ENCODE data around the gene CDH4. TPM values are rescaled to one million over a fixed set of nuclear protein-coding genes. Genes with fewer than 3 reads are reported as not detected.
A peak's percentile ranks its signal among the peaks of the same experiment; 100 is the strongest.

CDH4 gene
- total and polyA plus RNA-seq, 8 donors: under 0.01 to 2.2 (median 0.11) TPM; not detected in 2

DNA sequence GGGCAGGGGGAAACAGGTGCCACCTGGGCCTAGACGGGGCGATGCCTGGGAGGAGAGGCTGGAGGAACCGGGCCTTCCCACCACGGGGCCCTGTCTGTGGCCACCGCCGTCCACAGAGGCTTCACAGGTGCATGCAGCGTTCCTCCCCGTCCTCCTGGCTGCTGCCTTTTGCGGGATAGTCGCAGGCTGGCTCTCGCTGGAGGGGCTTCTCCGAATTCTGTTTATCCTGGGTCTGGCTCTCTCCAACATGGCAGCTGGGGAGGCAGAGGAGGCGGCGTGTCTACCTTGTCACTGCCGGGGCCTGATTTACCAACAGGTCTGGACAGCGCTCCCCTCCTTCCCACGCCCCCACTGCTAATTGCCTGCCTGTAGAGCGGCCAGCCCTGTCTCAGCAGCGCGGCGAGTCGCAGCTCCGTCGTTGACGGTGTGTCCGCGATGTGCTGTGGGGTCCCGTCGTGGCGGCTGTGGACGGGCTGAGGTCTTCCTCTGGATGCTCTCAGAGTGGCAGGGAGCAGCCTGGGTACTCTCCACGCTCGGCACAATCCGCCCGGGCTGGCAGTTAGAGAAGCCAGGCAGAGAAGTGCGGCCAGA, 550.8 kb downstream of the CDH4 start:
- Histone ChIP-seq H3K36me3 (no peaks in the 10 kb centered on the region), H3K4me3 (peak overlapping the region in 2 of 4 donors; percentile 10 to 14), H3K27ac (peak overlapping the region in 1 of 5 donors; percentile 49), H3K27me3 (peaks cover 0 to 84% (median 22%) of the 10 kb centered on the region in 3 donors), H3K4me1 (peaks cover 0 to 21% (median 10%) of the 10 kb centered on the region in 4 donors), H3K9me3 (no peaks in the 10 kb centered on the region)
- 63 to 81% (median 77%) methylated on average over 32 to 36 of the region's 36 CpGs for WGBS, 5 donors
- TF ChIP-seq, protein P1, sequence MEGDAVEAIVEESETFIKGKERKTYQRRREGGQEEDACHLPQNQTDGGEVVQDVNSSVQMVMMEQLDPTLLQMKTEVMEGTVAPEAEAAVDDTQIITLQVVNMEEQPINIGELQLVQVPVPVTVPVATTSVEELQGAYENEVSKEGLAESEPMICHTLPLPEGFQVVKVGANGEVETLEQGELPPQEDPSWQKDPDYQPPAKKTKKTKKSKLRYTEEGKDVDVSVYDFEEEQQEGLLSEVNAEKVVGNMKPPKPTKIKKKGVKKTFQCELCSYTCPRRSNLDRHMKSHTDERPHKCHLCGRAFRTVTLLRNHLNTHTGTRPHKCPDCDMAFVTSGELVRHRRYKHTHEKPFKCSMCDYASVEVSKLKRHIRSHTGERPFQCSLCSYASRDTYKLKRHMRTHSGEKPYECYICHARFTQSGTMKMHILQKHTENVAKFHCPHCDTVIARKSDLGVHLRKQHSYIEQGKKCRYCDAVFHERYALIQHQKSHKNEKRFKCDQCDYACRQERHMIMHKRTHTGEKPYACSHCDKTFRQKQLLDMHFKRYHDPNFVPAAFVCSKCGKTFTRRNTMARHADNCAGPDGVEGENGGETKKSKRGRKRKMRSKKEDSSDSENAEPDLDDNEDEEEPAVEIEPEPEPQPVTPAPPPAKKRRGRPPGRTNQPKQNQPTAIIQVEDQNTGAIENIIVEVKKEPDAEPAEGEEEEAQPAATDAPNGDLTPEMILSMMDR (IDR thresholded peaks at IDR 0.05): no peak
- TF ChIP-seq POLR2A (IDR thresholded peaks at IDR 0.05) (no peak), POLR2AphosphoS5 (IDR thresholded peaks at IDR 0.05) (no peak), EP300 (IDR thresholded peaks at IDR 0.05) (no peak)
- intact Hi-C loops (cut with DNase I; ENCODE audit: low total_unique reads): no loop called here
- no peak for DNase-seq

DNA sequence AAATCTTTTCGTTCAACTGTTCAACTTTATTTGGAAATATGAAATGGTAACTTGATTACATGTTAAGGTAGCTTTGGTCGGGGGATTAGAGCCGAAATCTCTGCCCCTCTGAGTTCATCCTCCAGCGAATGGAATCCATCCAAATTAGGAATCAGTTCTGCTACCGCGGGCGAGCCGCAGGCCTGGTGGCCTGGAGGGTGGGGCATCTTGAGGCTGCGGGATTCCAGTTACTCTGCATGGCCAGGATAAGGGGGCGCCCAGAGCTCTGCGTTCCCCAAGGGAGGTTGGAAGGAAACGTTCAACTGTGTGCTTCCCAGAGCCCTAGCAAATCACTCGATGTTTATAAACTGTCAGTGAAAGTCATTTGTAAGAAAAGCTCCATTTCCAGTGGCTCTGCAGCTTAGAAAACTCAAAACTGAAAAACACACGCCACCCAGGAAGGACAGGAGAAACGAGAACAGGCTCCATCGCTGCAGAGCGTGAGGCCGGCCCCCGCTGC, 551.4 kb downstream of the CDH4 start:
- H3K4me1 ChIP-seq: peaks cover 0 to 27% (median 10%) of the 10 kb centered on the region in 4 donors
- H3K36me3 ChIP-seq: no peaks in the 10 kb centered on the region
- H3K4me3 ChIP-seq: peak overlapping the region; percentile 10 to 18 (median 12)
- intact Hi-C loops (cut with DNase I; ENCODE audit: low total_unique reads): no loop called here
- H3K27ac ChIP-seq: peak overlapping the region in 1 of 5 donors; percentile 49
- TF ChIP-seq, protein P1 (IDR thresholded peaks at IDR 0.05): no peak
- no peak for TF ChIP-seq POLR2A (IDR thresholded peaks at IDR 0.05)
- no peak for TF ChIP-seq EP300 (IDR thresholded peaks at IDR 0.05)
- TF ChIP-seq POLR2AphosphoS5 (IDR thresholded peaks at IDR 0.05): no peak
- H3K9me3 ChIP-seq: no peaks in the 10 kb centered on the region
- 14 to 22% (median 15%) methylated on average over 19 of the region's 19 CpGs for WGBS, 5 donors
- peaks cover 0 to 78% (median 22%) of the 10 kb centered on the region in 3 donors for H3K27me3 ChIP-seq
- peak in 1 of 2 donors; percentile 49 for DNase-seq

DNA sequence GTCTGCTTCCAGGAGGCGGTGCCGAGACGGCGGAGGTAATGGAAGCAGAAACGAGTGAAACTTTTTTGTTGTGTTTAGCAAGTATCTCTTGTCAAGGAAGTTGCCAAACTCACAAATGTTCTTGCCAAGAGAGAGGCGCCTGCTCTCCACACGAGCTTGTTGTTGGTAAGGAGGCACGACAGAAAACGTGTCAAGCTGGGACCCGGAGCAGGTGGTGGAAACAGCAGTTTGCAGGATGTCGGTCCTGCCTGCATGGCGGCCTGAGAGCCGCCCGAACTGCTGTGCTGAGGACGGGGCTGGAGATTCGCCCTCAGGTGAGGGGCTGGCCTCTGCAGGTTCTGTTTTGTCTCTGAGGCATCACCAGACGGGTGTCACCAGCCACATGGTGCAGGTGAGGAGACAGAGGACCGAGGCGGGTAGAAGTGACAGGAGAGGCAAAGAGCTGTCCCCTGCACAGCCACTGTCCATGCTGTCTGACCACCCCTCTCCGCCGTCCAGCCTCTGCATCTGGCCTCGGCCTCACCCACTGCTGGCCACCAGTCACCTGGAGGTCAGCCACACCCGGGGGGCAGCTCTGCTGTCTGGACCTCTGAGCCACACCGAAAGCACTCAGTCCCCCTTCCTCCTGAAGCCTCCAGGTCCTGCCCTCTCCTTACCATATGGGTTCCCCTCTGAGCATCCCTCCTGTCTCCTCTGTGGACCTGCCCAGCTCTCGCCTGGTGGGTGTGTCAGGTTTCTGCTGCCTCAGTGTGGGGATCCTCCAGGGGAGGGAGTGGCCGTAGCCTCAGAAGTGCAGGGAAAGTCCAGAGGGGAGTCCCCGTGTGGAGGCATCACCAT, 552.1 kb downstream of the CDH4 start:
- 27 to 35% (median 29%) methylated on average over 23 to 27 of the region's 27 CpGs for WGBS, 5 donors
- intact Hi-C loops (cut with DNase I; ENCODE audit: low total_unique reads): no loop called here
- Histone ChIP-seq H3K4me3 (peak overlapping the region; percentile 10 to 18 (median 12)), H3K27ac (no peak overlapping the region), H3K36me3 (no peaks in the 10 kb centered on the region), H3K27me3 (peaks cover 0 to 75% (median 22%) of the 10 kb centered on the region in 3 donors), H3K9me3 (no peaks in the 10 kb centered on the region), H3K4me1 (peaks cover 0 to 30% (median 10%) of the 10 kb centered on the region in 4 donors)
- no peak for DNase-seq
- no peak for TF ChIP-seq EP300 (IDR thresholded peaks at IDR 0.05)
- TF ChIP-seq POLR2AphosphoS5 (IDR thresholded peaks at IDR 0.05): no peak
- TF ChIP-seq POLR2A (IDR thresholded peaks at IDR 0.05): no peak
- TF ChIP-seq, protein P1 (IDR thresholded peaks at IDR 0.05): no peak

DNA sequence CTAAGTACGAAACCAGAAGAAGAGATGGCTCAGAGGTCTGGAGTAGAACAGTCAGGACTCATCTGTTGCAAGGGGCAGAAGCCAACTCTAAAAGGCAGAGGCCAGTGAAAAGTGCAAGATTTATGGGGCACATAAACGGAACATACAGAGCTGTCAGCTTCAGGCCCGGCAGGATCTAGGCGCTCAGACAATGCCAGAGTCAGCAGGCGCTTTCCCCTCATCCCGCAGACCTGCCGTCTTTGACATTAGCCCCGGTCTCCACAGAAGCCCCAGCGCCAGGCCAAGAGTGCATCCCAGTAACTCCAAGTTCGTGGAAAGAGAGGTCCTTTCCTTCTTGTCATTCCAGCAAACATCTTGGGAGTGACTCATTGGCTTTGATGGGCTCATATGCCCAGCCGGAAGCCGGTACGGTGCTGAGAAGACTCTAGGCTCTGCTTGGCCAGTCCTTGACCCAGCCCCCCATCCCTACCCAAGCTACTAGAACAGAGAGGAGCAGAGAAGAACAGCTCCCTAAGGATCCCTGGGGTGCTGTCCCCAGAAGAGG, 552.8 kb downstream of the CDH4 start:
- Histone ChIP-seq H3K27me3 (peaks cover 0 to 71% (median 22%) of the 10 kb centered on the region in 3 donors), H3K4me1 (peaks cover 0 to 30% (median 10%) of the 10 kb centered on the region in 4 donors), H3K4me3 (no peak overlapping the region), H3K36me3 (no peaks in the 10 kb centered on the region), H3K9me3 (no peaks in the 10 kb centered on the region), H3K27ac (no peak overlapping the region)
- 73 to 86% (median 82%) methylated on average over 12 to 13 of the region's 13 CpGs for WGBS, 5 donors
- TF ChIP-seq POLR2A (IDR thresholded peaks at IDR 0.05) (no peak), EP300 (IDR thresholded peaks at IDR 0.05) (no peak), POLR2AphosphoS5 (IDR thresholded peaks at IDR 0.05) (no peak)
- TF ChIP-seq, protein P1 (IDR thresholded peaks at IDR 0.05): no peak
- no peak for DNase-seq
- intact Hi-C loops (cut with DNase I; ENCODE audit: low total_unique reads): no loop called here
